Activated CD4-positive, alpha-beta memory T cell treated with anti-CD3 and anti-CD28 coated beads for 36 hours (primary cell): ENCODE results near the gene ELMO1. TPM values are rescaled to one million over a fixed set of nuclear protein-coding genes. Genes with fewer than 3 reads are reported as not detected.

Source experiments
- CTCF ChIA-PET: fragments of 350-600 bp; sonication (Branson Sonifier 250); formaldehyde crosslinking; loops from one replicate; lab custom pipeline; 2021; ENCODE audit warnings: antibody characterized with exemption, inconsistent platforms; lab: Charles Lee
- POLR2A ChIA-PET: fragments of 350-600 bp; sonication (Branson Sonifier 250); formaldehyde crosslinking; loops from one replicate; lab custom pipeline; 2021; ENCODE audit warnings: antibody characterized with exemption; lab: Charles Lee
- DNase-seq: peaks from one replicate; pipeline ENCODE4 v3.0.0-alpha.2; 2020
- H3K27ac Mint-ChIP-seq: one replicate; pipeline ENCODE4 v1.8.0; 2021; ENCODE audit warnings: mixed read lengths
- H3K27me3 Mint-ChIP-seq: one replicate; pipeline ENCODE4 v1.8.0; 2021; ENCODE audit warnings: mixed read lengths
- H3K36me3 Mint-ChIP-seq: one replicate; pipeline ENCODE4 v1.8.0; 2021; ENCODE audit warnings: mixed read lengths
- H3K4me1 Mint-ChIP-seq: one replicate; pipeline ENCODE4 v1.8.0; 2021; ENCODE audit warnings: low read depth, mixed read lengths
- H3K4me3 Mint-ChIP-seq: one replicate; pipeline ENCODE4 v1.8.0; 2021; ENCODE audit warnings: mild to moderate bottlenecking, mixed read lengths
- H3K9me3 Mint-ChIP-seq: one replicate; pipeline ENCODE4 v1.8.0; 2021; ENCODE audit warnings: mixed read lengths
- intact Hi-C: fragments of 100-400 bp; cut with micrococcal nuclease; formaldehyde crosslinking; loops from one replicate; pipeline ENCODE4 v1.15.1; 2023
- total RNA-seq, 2 experiments: library from RNA; stranded (reverse); gene quantifications; one replicate each; pipeline ENCODE4 v1.2.3, GENCODE V29; 2021

The ELMO1 gene
- total RNA-seq, 2 experiments from 2014 or later, result 88.7 to 93.3 TPM

- CTCF ChIA-PET, result no interaction called here
- Mint-ChIP-seq H3K4me1 (peaks cover 56% of the 10 kb centered on the region), H3K27me3 (no peaks in the 10 kb centered on the region), H3K9me3 (no peaks in the 10 kb centered on the region), H3K4me3 (no peak overlapping the region), H3K36me3 (peaks cover 3% of the 10 kb centered on the region), H3K27ac (no peak overlapping the region)
- POLR2A ChIA-PET, result no interaction called here
- intact Hi-C loops, result no loop called here
- DNase-seq, result no peak
Observed at GRCh38 chr7:37419496-37419895, 29.2 kb downstream of the ELMO1 start.

DNA sequence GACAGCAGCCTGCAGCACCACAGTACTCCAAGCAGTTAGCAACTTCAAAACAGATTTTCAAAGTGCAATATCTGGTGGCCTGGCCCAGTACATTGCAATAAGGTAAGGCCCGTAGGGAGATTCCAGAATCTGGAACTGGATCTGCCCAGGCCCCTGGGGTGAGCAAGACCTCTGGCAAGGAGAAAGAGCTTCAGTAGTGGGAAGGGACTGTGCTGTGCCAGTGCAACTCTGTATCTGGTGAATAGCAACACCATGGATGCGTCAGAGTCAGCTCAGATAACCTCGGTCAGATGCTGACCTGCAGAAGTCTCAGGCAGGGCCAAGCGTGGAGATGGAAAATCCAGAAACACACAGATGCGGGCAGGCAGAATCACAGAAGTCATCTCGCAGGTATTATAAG is 30.3 kb downstream of the ELMO1 start:
- Mint-ChIP-seq H3K36me3 (peaks cover 3% of the 10 kb centered on the region), H3K4me1 (peaks cover 55% of the 10 kb centered on the region), H3K4me3 (no peak overlapping the region), H3K27ac (no peak overlapping the region), H3K9me3 (no peaks in the 10 kb centered on the region), H3K27me3 (no peaks in the 10 kb centered on the region)
- ChIA-PET CTCF (interaction anchor here (1.6 kb wide), 1 partner anchor 12 kb away, joined by 3 read pairs; no protein-coding TSS in a partner anchor), POLR2A (interaction anchor here (1.2 kb wide), 1 partner anchor 54 kb away, joined by 3 read pairs; no protein-coding TSS in a partner anchor)
- intact Hi-C loops, result no loop called here
- DNase-seq, result no peak

DNA sequence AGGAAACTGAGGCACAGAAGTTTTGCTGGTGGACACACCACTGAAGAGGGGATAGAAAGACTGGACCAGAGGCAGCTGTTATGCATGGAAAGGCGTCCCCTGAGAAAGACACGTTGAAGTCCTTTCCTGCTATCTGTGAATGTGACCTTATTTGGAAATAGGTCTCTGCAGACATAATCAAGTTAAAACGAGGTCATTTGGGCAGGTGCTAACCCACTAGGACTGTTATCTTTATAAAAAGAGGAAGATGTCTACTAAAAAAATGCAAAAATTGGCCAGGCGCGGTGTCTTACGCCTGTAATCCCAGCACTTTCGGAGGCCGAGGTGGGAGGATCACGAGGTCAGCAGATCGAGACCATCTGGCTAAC is 31.6 kb downstream of the ELMO1 start:
- Mint-ChIP-seq H3K9me3 (peaks cover 3% of the 10 kb centered on the region), H3K27ac (no peak overlapping the region), H3K36me3 (peaks cover 9% of the 10 kb centered on the region), H3K4me3 (no peak overlapping the region), H3K4me1 (peaks cover 67% of the 10 kb centered on the region), H3K27me3 (no peaks in the 10 kb centered on the region)
- POLR2A ChIA-PET, result no interaction called here
- intact Hi-C loops, result no loop called here
- no peak for DNase-seq
- CTCF ChIA-PET, result interaction anchor here (1.6 kb wide), 1 partner anchor 11 kb away, joined by 3 read pairs; no protein-coding TSS in a partner anchor

- DNase-seq, result no peak
- intact Hi-C loops, result no loop called here
- H3K27ac Mint-ChIP-seq, result no peak overlapping the region
- peaks cover 3% of the 10 kb centered on the region for H3K9me3 Mint-ChIP-seq
- peaks cover 9% of the 10 kb centered on the region for H3K36me3 Mint-ChIP-seq
- POLR2A ChIA-PET, result no interaction called here
- no peaks in the 10 kb centered on the region for H3K27me3 Mint-ChIP-seq
- H3K4me1 Mint-ChIP-seq, result peaks cover 68% of the 10 kb centered on the region
- CTCF ChIA-PET, result interaction anchor here (1.6 kb wide), 1 partner anchor 10 kb away, joined by 3 read pairs; no protein-coding TSS in a partner anchor
- H3K4me3 Mint-ChIP-seq, result no peak overlapping the region
Observed at GRCh38 chr7:37416378-37417106, 32.1 kb downstream of the ELMO1 start.

GRCh38 chr7:37415629-37416028 is 33.0 kb downstream of the ELMO1 start:
- Mint-ChIP-seq H3K4me1 (peaks cover 68% of the 10 kb centered on the region), H3K27me3 (no peaks in the 10 kb centered on the region)

DNA sequence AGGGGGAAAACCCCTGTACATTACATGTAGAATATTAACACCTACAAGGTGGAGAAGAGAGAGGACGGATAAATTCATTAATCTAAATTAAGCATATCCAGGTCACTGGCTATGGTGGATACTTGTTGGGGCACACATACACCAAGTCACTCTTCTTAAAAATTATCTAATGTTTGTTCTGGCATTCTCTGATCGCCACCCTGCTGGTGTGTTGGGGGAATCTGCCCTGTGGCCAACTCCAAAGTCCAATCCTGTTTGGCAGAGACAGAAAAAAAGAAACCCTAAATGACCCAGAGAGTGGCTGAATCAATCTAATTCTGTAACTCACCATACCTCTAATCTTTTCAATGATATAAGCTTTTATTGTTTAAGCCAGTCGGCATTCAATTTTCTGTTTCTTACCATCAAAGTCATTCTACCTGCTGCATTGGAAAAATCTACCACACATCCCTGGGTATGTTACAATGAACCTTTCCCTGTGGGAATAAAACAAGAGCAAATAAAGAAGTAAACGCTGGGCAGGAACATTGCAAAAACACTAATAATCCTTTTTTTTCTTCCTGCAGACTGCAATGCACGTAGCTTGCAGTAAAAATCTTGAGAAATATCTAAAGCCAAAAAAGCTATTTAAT is 34.2 kb downstream of the ELMO1 start:
- Mint-ChIP-seq H3K27me3 (no peaks in the 10 kb centered on the region), H3K4me3 (no peak overlapping the region), H3K4me1 (peaks cover 75% of the 10 kb centered on the region), H3K9me3 (peaks cover 3% of the 10 kb centered on the region), H3K27ac (no peak overlapping the region), H3K36me3 (peaks cover 9% of the 10 kb centered on the region)
- POLR2A ChIA-PET, result no interaction called here
- CTCF ChIA-PET, result no interaction called here
- no peak for DNase-seq
- intact Hi-C loops, result no loop called here

More at GRCh38 chr7:37415629-37416028, 33.0 kb downstream of the ELMO1 start:
- peaks cover 3% of the 10 kb centered on the region for H3K9me3 Mint-ChIP-seq
- DNase-seq, result no peak
- intact Hi-C loops, result no loop called here
- CTCF ChIA-PET, result no interaction called here
- POLR2A ChIA-PET, result no interaction called here
- no peak overlapping the region for H3K4me3 Mint-ChIP-seq
- H3K36me3 Mint-ChIP-seq, result peaks cover 9% of the 10 kb centered on the region
- H3K27ac Mint-ChIP-seq, result no peak overlapping the region

- H3K36me3 Mint-ChIP-seq, result peaks cover 8% of the 10 kb centered on the region
- intact Hi-C loops, result loop anchor here (1.0 kb wide), 2 partner anchors 28 to 36 kb away; no protein-coding TSS in a partner anchor
- peak overlapping the region; percentile 96 for H3K27ac Mint-ChIP-seq
- POLR2A ChIA-PET, result interaction anchor here (0.9 to 2.9 kb wide), 6 partner anchors 10 to 58 kb away, joined by 3 to 13 read pairs (median 4); no protein-coding TSS in a partner anchor
- peak; percentile 67 for DNase-seq
- H3K27me3 Mint-ChIP-seq, result no peaks in the 10 kb centered on the region
- H3K4me3 Mint-ChIP-seq, result peak overlapping the region; percentile 10
- CTCF ChIA-PET, result interaction anchor here (0.8 kb wide), 1 partner anchor 38 kb away, joined by 3 read pairs; the partner anchor contains the start of gene ELMO1
- H3K9me3 Mint-ChIP-seq, result peaks cover 3% of the 10 kb centered on the region
- peaks cover 79% of the 10 kb centered on the region for H3K4me1 Mint-ChIP-seq
Observed at GRCh38 chr7:37411444-37412034, 37.1 kb downstream of the ELMO1 start.

DNA sequence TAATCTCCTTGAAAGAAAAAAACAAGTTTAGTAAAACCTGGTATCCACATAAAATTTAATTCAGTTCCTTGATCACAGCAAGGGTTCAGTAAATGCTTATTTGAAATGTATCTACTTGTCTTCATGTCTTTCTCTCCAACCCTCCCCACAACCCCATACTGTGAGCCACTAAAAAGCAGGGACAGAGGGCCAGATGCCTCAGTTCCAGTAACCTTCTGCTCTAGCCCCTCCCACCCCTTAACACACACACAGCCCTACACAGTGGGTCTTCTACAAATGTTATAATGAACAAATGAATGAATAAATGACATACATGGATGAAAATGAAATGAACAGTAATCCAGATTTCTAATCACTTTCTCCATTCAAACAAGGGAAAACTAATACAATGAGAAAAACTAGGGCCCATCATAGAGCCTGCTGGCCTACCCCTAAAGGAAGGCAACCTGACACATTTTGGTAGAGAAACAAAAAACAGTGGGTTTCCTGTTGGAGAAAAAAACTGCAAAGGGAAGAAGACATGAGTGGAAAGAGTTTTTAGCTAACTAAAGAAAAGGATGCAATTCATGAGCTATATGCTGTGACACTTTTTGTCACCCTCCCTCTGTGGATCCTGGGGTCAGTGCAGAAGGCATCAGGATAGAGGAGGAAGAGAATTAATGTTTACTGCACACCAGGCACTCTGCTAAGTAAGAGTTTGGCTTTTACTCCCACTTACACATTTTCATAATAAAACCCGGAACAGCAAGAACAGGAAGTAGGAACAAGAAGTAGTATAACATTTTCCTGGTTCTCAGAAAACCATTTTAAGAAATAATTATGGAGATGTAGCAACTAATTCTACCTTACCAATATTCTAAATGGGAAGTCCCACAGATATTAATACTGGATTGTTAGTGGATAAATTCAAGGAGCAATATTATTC is 38.1 kb downstream of the ELMO1 start:
- intact Hi-C loops, result loop anchor here (1.0 kb wide), 3 partner anchors 29 to 46 kb away; no protein-coding TSS in a partner anchor
- DNase-seq, result peak; percentile 38
- Mint-ChIP-seq H3K27ac (peak overlapping the region; percentile 96), H3K4me3 (peak overlapping the region; percentile 64), H3K9me3 (peaks cover 3% of the 10 kb centered on the region), H3K27me3 (no peaks in the 10 kb centered on the region), H3K36me3 (peaks cover 14% of the 10 kb centered on the region), H3K4me1 (peaks cover 82% of the 10 kb centered on the region)
- ChIA-PET POLR2A (interaction anchor here (0.9 to 2.9 kb wide), 7 partner anchors 11 to 57 kb away, joined by 3 to 13 read pairs (median 4); no protein-coding TSS in a partner anchor), CTCF (interaction anchor here (0.7 to 1.7 kb wide), 3 partner anchors 32 to 69 kb away, joined by 3 to 4 read pairs (median 4); partner anchors contain the start of gene ELMO1)

DNA sequence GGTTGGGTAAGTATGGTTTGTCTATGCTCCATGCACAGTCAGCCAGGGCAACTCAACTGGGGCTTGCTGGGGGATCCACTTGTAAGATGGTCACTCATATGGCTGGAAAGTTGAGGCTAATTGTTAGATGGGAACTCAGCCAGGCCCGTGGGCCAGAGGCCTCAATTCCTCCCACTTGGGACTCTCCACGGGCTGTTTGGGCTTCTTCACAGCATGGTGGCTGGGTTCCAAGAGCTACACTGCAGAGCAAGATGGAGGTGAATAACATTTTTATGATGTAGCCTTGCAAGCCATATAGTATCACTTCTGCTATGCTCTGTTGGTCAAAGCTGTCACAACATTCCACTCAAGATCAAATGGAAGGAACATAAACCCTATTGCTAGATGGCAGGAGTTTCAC is 39.2 kb downstream of the ELMO1 start:
- DNase-seq, result no peak
- intact Hi-C loops, result no loop called here
- Mint-ChIP-seq H3K9me3 (peaks cover 3% of the 10 kb centered on the region), H3K27me3 (no peaks in the 10 kb centered on the region), H3K27ac (peak overlapping the region; percentile 96), H3K4me1 (peaks cover 91% of the 10 kb centered on the region), H3K36me3 (peaks cover 20% of the 10 kb centered on the region), H3K4me3 (peak overlapping the region; percentile 70)
- ChIA-PET POLR2A (interaction anchor here (0.8 to 2.9 kb wide), 5 partner anchors 30 to 56 kb away, joined by 4 to 13 read pairs (median 5); partner anchors contain the start of gene ELMO1), CTCF (interaction anchor here (0.6 to 1.8 kb wide), 7 partner anchors 34 to 959 kb away, joined by 3 to 12 read pairs (median 4); partner anchors contain the start of gene ELMO1)

GRCh38 chr7:37408291-37409228 is 40.1 kb downstream of the ELMO1 start:
- peak; percentile 34 for DNase-seq
- H3K4me3 Mint-ChIP-seq, result peak overlapping the region; percentile 70
- peaks cover 3% of the 10 kb centered on the region for H3K9me3 Mint-ChIP-seq
- peaks cover 19% of the 10 kb centered on the region for H3K36me3 Mint-ChIP-seq
- no peaks in the 10 kb centered on the region for H3K27me3 Mint-ChIP-seq
- intact Hi-C loops, result loop anchor here (1.0 kb wide), 4 partner anchors 12 to 67 kb away; no protein-coding TSS in a partner anchor
- H3K4me1 Mint-ChIP-seq, result peaks cover 86% of the 10 kb centered on the region
- CTCF ChIA-PET, result interaction anchor here (0.6 to 1.8 kb wide), 6 partner anchors 38 to 960 kb away, joined by 3 to 12 read pairs (median 4); partner anchors contain the start of gene ELMO1
- POLR2A ChIA-PET, result interaction anchor here (0.8 to 2.9 kb wide), 5 partner anchors 31 to 55 kb away, joined by 4 to 13 read pairs (median 5); partner anchors contain the start of gene ELMO1
- peak overlapping the region; percentile 96 for H3K27ac Mint-ChIP-seq
